ENCODE measurements around the gene ACE.

The ACE gene

DNA sequence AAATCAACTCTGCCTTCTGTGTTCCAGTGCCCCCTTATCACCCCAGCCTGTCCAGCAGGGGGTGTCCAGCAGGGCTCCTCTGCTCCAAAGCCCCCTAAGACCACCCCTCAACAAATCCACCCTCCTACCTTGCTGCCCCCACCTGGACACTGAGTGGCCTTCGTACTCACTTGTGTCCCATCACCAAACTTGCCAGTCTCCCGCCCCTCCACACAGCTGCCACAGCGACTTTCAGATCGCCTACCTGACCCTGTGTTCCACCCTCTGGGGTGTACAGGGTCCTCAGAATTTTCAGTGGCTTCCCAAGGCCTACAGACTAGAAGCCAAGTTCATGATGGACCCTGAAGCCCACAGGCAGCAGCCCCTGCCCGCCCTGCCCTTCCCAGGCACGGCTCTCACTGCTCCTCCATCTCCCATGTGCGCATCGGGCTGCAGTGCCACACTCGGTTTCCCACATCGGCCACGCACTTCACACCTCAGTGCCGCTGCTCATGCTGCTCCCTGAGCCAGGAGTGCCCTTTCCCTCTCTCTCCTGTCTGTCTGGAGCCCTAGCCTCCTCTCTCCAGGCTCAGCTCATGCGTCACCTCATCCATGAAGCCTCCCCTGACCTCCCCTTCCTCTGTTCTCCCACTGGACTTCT is 58.1 kb downstream of the ACE start:
- DNase-seq = no peak
- Mint-ChIP-seq H3K4me1 (peaks cover 3% of the 10 kb centered on the region), H3K9me3 (no peaks in the 10 kb centered on the region), H3K4me3 (no peak overlapping the region), H3K27me3 (peaks cover 30% of the 10 kb centered on the region), H3K27ac (no peak overlapping the region), H3K36me3 (ENCODE audit: low read depth) (no peaks in the 10 kb centered on the region)
- no peak for ATAC-seq

DNA sequence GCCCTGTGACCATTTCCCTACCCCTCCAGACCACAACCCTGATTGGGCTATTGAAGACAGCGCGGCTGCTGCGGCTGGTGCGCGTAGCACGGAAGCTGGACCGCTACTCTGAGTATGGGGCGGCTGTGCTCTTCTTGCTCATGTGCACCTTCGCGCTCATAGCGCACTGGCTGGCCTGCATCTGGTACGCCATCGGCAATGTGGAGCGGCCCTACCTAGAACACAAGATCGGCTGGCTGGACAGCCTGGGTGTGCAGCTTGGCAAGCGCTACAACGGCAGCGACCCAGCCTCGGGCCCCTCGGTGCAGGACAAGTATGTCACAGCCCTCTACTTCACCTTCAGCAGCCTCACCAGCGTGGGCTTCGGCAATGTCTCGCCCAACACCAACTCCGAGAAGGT is 58.8 kb downstream of the ACE start:
- Mint-ChIP-seq H3K36me3 (ENCODE audit: low read depth) (no peaks in the 10 kb centered on the region), H3K27me3 (peaks cover 30% of the 10 kb centered on the region), H3K4me1 (peaks cover 3% of the 10 kb centered on the region), H3K9me3 (no peaks in the 10 kb centered on the region), H3K4me3 (no peak overlapping the region), H3K27ac (no peak overlapping the region)
- DNase-seq = no peak
- no peak for ATAC-seq

- H3K27ac Mint-ChIP-seq = no peak overlapping the region
- DNase-seq = no peak
- no peaks in the 10 kb centered on the region for H3K9me3 Mint-ChIP-seq
- H3K4me1 Mint-ChIP-seq = peaks cover 3% of the 10 kb centered on the region
- ATAC-seq = no peak
- H3K27me3 Mint-ChIP-seq = peaks cover 33% of the 10 kb centered on the region
- H3K4me3 Mint-ChIP-seq = no peak overlapping the region
- H3K36me3 Mint-ChIP-seq (ENCODE audit: low read depth) = no peaks in the 10 kb centered on the region
Measured at GRCh38 chr17:63537001-63537400, 60.1 kb downstream of the ACE start.

GRCh38 chr17:63537991-63538692 is 61.3 kb downstream of the ACE start:
- Mint-ChIP-seq H3K4me1 (peaks cover 3% of the 10 kb centered on the region), H3K36me3 (ENCODE audit: low read depth) (no peaks in the 10 kb centered on the region), H3K4me3 (peak overlapping the region; percentile 38), H3K27me3 (peaks cover 33% of the 10 kb centered on the region), H3K27ac (no peak overlapping the region), H3K9me3 (no peaks in the 10 kb centered on the region)
- DNase-seq (peak; percentile 37), ATAC-seq (peak; percentile 41)

DNA sequence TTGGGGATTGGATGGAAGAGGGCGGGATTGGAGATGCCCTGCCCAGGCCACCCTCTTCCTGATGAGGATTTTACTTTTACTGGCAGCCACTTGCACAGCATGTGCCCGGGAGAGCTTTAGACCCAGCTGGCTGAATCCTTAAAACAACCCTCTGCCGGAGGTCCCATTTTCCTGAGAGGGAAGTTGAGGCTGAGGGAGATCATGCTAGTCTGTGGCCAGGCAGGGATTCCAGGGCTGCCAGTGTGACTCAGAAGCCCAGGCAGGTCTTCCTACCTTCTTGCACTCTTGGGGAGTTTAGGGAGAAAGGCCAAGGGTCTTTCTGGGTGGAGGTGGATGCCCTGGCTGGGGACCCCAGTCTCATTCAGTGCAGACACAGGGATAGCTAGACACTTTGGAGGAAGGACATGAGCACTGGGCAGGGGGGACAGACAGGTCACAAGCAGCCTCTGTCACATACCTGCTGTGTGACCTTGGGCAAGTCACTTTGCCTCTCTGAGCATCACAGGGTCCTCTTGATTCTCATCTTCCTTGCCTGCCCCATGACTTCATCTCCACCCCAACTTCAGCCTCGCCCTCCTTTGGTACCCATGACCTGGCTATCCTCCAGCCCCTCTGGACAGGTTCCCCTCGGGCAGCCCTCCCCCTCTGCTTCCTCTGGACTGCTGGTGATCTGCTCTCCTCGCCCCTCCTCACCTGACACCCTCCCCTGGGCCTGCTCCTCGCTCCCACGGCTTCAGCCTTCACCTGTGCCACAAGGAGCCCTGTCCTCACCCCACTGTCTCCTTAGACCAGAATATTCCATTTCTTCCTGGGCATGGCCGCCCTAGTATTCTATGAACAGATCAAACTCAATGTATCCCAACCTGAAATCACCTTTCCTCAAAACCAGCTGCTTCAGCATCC is 62.1 kb downstream of the ACE start:
- Mint-ChIP-seq H3K4me3 (peak overlapping the region; percentile 38), H3K27me3 (peaks cover 33% of the 10 kb centered on the region), H3K27ac (no peak overlapping the region), H3K9me3 (no peaks in the 10 kb centered on the region), H3K4me1 (peaks cover 3% of the 10 kb centered on the region), H3K36me3 (ENCODE audit: low read depth) (no peaks in the 10 kb centered on the region)
- ATAC-seq = no peak
- DNase-seq = no peak

- DNase-seq (no peak), ATAC-seq (no peak)
- Mint-ChIP-seq H3K27me3 (peaks cover 31% of the 10 kb centered on the region), H3K9me3 (no peaks in the 10 kb centered on the region), H3K36me3 (ENCODE audit: low read depth) (no peaks in the 10 kb centered on the region), H3K4me1 (peaks cover 3% of the 10 kb centered on the region), H3K27ac (no peak overlapping the region), H3K4me3 (no peak overlapping the region)
Measured at GRCh38 chr17:63540590-63540989, 63.7 kb downstream of the ACE start.

- H3K27me3 Mint-ChIP-seq = peaks cover 26% of the 10 kb centered on the region
- H3K36me3 Mint-ChIP-seq (ENCODE audit: low read depth) = no peaks in the 10 kb centered on the region
- no peak overlapping the region for H3K4me3 Mint-ChIP-seq
- H3K27ac Mint-ChIP-seq = no peak overlapping the region
- ATAC-seq (no peak), DNase-seq (no peak)
- H3K4me1 Mint-ChIP-seq = peaks cover 3% of the 10 kb centered on the region
- no peaks in the 10 kb centered on the region for H3K9me3 Mint-ChIP-seq
Measured at GRCh38 chr17:63542218-63542545, 65.3 kb downstream of the ACE start.

- DNase-seq (no peak), ATAC-seq (no peak)
- peaks cover 3% of the 10 kb centered on the region for H3K4me1 Mint-ChIP-seq
- H3K36me3 Mint-ChIP-seq (ENCODE audit: low read depth) = no peaks in the 10 kb centered on the region
- no peak overlapping the region for H3K4me3 Mint-ChIP-seq
- no peaks in the 10 kb centered on the region for H3K9me3 Mint-ChIP-seq
- H3K27ac Mint-ChIP-seq = no peak overlapping the region
- H3K27me3 Mint-ChIP-seq = peaks cover 21% of the 10 kb centered on the region
Measured at GRCh38 chr17:63542942-63543821, 66.3 kb downstream of the ACE start.

DNA sequence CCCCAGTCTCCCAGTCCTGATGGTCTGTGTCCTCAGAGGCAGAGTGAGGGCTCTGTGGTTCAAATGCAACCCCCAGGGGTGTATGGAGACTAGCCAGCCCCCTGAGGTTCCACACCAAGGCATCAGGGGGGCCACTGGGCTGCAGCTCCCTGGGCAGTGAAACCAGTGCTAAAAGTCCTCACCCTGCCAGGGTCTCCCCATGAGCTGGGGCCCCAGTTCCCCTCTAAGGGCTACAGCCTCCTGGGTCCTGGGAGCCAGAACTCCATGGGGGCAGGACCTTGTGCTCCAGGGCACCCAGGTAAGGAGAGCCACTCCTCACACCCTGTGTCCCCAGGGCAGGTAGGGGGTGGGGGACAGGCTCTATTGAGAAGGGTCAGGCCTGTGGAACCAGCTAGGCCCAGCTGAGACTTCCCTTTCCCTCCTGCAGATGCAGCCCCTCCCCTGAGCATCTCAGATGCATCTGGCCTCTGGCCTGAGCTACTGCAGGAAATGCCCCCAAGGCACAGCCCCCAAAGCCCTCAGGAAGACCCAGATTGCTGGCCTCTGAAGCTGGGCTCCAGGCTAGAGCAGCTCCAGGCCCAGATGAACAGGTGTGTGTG is 67.1 kb downstream of the ACE start:
- H3K36me3 Mint-ChIP-seq (ENCODE audit: low read depth) = no peaks in the 10 kb centered on the region
- no peak overlapping the region for H3K27ac Mint-ChIP-seq
- no peaks in the 10 kb centered on the region for H3K4me1 Mint-ChIP-seq
- no peaks in the 10 kb centered on the region for H3K9me3 Mint-ChIP-seq
- ATAC-seq = no peak
- peaks cover 14% of the 10 kb centered on the region for H3K27me3 Mint-ChIP-seq
- no peak for DNase-seq
- H3K4me3 Mint-ChIP-seq = no peak overlapping the region

DNA sequence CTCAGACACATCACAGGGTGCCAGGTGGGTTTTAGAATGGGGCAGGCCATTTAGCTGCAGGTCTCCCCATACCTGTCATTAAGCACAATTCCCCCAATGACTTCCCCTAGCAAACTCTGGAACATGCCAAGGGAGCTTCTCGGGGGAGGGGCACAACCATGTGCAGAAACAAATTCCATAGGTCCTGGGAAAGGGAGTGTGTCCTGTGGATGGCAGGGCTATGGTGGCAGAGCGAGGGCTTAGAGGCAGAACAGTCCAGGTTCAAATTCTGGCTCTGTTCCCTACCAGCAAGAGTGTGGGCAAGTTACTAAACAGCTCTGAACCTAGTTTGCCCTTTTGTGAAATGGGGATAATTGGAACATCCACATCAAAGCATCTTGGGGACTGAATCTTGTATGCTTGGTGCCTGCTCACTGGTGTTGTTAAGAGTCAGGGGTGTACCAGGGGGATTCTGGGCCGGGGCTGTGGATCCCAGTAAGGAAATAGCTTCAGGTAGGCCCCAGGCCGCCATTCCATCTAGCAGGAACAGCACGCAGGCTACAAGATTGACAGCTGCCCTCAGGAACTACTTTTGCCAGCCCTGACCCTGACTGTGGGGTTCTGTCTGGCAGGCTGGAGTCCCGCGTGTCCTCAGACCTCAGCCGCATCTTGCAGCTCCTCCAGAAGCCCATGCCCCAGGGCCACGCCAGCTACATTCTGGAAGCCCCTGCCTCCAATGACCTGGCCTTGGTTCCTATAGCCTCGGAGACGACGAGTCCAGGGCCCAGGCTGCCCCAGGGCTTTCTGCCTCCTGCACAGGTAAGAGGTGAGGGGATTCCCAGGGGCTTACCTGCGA is 67.8 kb downstream of the ACE start:
- H3K4me3 Mint-ChIP-seq = no peak overlapping the region
- H3K27ac Mint-ChIP-seq = no peak overlapping the region
- no peaks in the 10 kb centered on the region for H3K9me3 Mint-ChIP-seq
- ATAC-seq = no peak
- peaks cover 6% of the 10 kb centered on the region for H3K27me3 Mint-ChIP-seq
- no peaks in the 10 kb centered on the region for H3K36me3 Mint-ChIP-seq (ENCODE audit: low read depth)
- DNase-seq = no peak
- peaks cover 4% of the 10 kb centered on the region for H3K4me1 Mint-ChIP-seq

GRCh38 chr17:63546308-63547082 is 69.6 kb downstream of the ACE start:
- no peaks in the 10 kb centered on the region for H3K27me3 Mint-ChIP-seq
- DNase-seq = no peak

DNA sequence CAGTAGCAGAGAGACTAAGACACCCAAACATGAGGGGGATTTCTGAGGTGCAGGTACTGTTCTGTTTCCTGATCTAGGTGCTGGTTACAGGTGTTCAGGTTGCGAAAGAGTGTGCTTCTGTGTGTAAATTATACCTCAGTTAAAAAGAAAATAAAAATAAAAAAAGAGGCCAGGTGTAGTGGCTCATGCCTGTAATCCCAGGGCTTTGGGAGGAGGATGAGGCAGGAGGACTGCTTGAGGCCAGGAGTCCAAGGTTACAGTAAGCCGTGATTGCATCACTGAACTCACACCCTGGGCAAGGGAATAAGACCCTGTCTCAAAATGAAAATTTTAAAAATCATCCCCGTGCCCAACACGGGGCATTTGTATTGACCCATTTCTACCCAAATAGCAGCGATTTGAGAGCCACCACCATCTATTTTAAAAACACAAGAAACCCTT is 70.2 kb downstream of the ACE start:
- H3K4me1 Mint-ChIP-seq = peaks cover 11% of the 10 kb centered on the region
- peaks cover 4% of the 10 kb centered on the region for H3K36me3 Mint-ChIP-seq (ENCODE audit: low read depth)
- no peaks in the 10 kb centered on the region for H3K9me3 Mint-ChIP-seq
- H3K27ac Mint-ChIP-seq = no peak overlapping the region
- DNase-seq (no peak), ATAC-seq (no peak)
- no peak overlapping the region for H3K4me3 Mint-ChIP-seq
- no peaks in the 10 kb centered on the region for H3K27me3 Mint-ChIP-seq

More at GRCh38 chr17:63546308-63547082, 69.6 kb downstream of the ACE start:
- H3K4me1 Mint-ChIP-seq = peaks cover 7% of the 10 kb centered on the region
- no peaks in the 10 kb centered on the region for H3K9me3 Mint-ChIP-seq
- H3K27ac Mint-ChIP-seq = no peak overlapping the region
- H3K4me3 Mint-ChIP-seq = no peak overlapping the region
- no peak for ATAC-seq
- peaks cover 2% of the 10 kb centered on the region for H3K36me3 Mint-ChIP-seq (ENCODE audit: low read depth)

Data from activated naive CD8-positive, alpha-beta T cell treated with anti-CD3 and anti-CD28 coated beads, Interleukin-2, amount 50 U/mL, for 24 hours (primary cell).